ENCODE results near the gene DNAH2. TPM values are rescaled to one million over a fixed set of nuclear protein-coding genes. Genes with fewer than 3 reads are reported as not detected.

The DNAH2 gene
- total and polyA plus RNA-seq, 11 donors: 0.02 to 0.56 (median 0.05) TPM; not detected in 4

GRCh38 chr17:7714721-7715594 lies 2.6 kb upstream of the DNAH2 start:
- peaks cover 0 to 24% (median 8%) of the 10 kb centered on the region in 12 donors for H3K4me1 ChIP-seq
- DNase-seq: no peak
- intact Hi-C loops (cut with DNase I): no loop called here
- TF ChIP-seq CTCF (IDR thresholded peaks at IDR 0.05): no peak
- no peak for TF ChIP-seq POLR2A (IDR thresholded peaks at IDR 0.05)
- H3K4me3 ChIP-seq: no peak overlapping the region
- no peaks in the 10 kb centered on the region for H3K9me3 ChIP-seq
- peaks cover 0 to 61% (median 32%) of the 10 kb centered on the region in 9 donors for H3K27me3 ChIP-seq
- no peak for ATAC-seq
- no peaks in the 10 kb centered on the region for H3K36me3 ChIP-seq
- no peak overlapping the region for H3K27ac ChIP-seq
- WGBS, 4 donors: 79 to 88% (median 85%) methylated on average over 6 to 10 of the region's 10 CpGs

- peak overlapping the region in 1 of 12 donors; percentile 68 for H3K27ac ChIP-seq
- ATAC-seq: no peak
- no peaks in the 10 kb centered on the region for H3K9me3 ChIP-seq
- peaks cover 0 to 61% (median 24%) of the 10 kb centered on the region in 9 donors for H3K27me3 ChIP-seq
- 43 to 51% (median 45%) methylated on average over 20 of the region's 20 CpGs for WGBS, 4 donors
- no peaks in the 10 kb centered on the region for H3K36me3 ChIP-seq
- H3K4me3 ChIP-seq: peak overlapping the region; percentile 11 to 85 (median 59)
- TF ChIP-seq CTCF (IDR thresholded peaks at IDR 0.05) (no peak), POLR2A (IDR thresholded peaks at IDR 0.05) (no peak)
- DNase-seq: no peak
- intact Hi-C loops (cut with DNase I): loop anchor here in 1 of 10 donors (2.0 kb wide), 1 partner anchor 27 kb away; the partner anchor contains the start of gene WRAP53
- H3K4me1 ChIP-seq: peaks cover 0 to 21% (median 8%) of the 10 kb centered on the region in 12 donors
Measured at GRCh38 chr17:7715936-7716886, 1.3 kb upstream of the DNAH2 start.

GRCh38 chr17:7717756-7718350 lies 309 bp downstream of the DNAH2 start:
- no peak for ATAC-seq
- H3K36me3 ChIP-seq: no peaks in the 10 kb centered on the region
- H3K4me1 ChIP-seq: peaks cover 0 to 21% (median 8%) of the 10 kb centered on the region in 12 donors
- intact Hi-C loops (cut with DNase I): loop anchor here in 1 of 10 donors (2.0 kb wide), 1 partner anchor 29 kb away; the partner anchor contains the start of gene WRAP53
- TF ChIP-seq POLR2A (IDR thresholded peaks at IDR 0.05): no peak
- no peak for TF ChIP-seq CTCF (IDR thresholded peaks at IDR 0.05)
- peak overlapping the region in 3 of 12 donors; percentile 56 to 69 (median 68) for H3K27ac ChIP-seq
- no peaks in the 10 kb centered on the region for H3K9me3 ChIP-seq
- H3K4me3 ChIP-seq: peak overlapping the region; percentile 11 to 85 (median 59)
- peaks cover 0 to 50% (median 18%) of the 10 kb centered on the region in 9 donors for H3K27me3 ChIP-seq
- WGBS, 4 donors: 9 to 17% (median 14%) methylated on average over 15 to 16 of the region's 16 CpGs
- DNase-seq: no peak
